ENCODE data around the gene BNIPL. TPM values are rescaled to one million over a fixed set of nuclear protein-coding genes. Genes with fewer than 3 reads are reported as not detected.

The BNIPL gene
- total and polyA plus RNA-seq, 2 of the 13 experiments (the other 11 are each of a cell fraction or from before 2014, with no cell fraction given): 0.40 to 1.1 TPM

- TF ChIP-seq SPEN (CRISPR knock-in tag; IDR thresholded peaks at IDR 0.05; ENCODE audit: low read depth) (no peak), ZNF275 (CRISPR knock-in tag; IDR thresholded peaks at IDR 0.05; ENCODE audit: borderline replicate concordance) (peak; percentile 38; the same call in 1 of the 2 replicates), ZNF484 (CRISPR knock-in tag; IDR thresholded peaks at IDR 0.05; ENCODE audit: borderline replicate concordance, low read depth) (no peak), TCF7 (IDR thresholded peaks at IDR 0.05; ENCODE audit: low read depth) (peak; percentile 72)
These were observed 23.5 kb upstream of the BNIPL start (continued) for GRCh38 chr1:151012684-151013471.

GRCh38 chr1:151013518-151013917 is 22.9 kb upstream of the BNIPL start:
- ChIA-PET POLR2A (interaction anchor here (0.6 to 4.0 kb wide), 16 partner anchors 10 to 434 kb away, joined by 3 to 21 read pairs (median 4); partner anchors contain the start of genes ANXA9, C1orf56, CDC42SE1 and CERS2), CTCF (ENCODE audit: low intra/inter-chr PET ratio, low total read pairs) (interaction anchor here (0.8 to 1.3 kb wide), 2 partner anchors 11 to 34 kb away, joined by 3 to 6 read pairs; no protein-coding TSS in a partner anchor)
- peaks cover 61% of the 10 kb centered on the region for H3K4me1 ChIP-seq (ENCODE audit: insufficient read depth, low read length)
- H4K20me1 ChIP-seq (ENCODE audit: insufficient read depth, low read length): no peaks in the 10 kb centered on the region
- no peaks in the 10 kb centered on the region for H3K9me3 ChIP-seq (ENCODE audit: low read length)
- H3K4me3 ChIP-seq (replicated peaks in 1 of 3; ENCODE audit: insufficient read depth in 1 of 3, low read depth in 2 of 3, low read length in 3 of 3): peak overlapping the region; percentile 18 to 44 (median 39); a peak in 4 of 6 replicates
- no peaks in the 10 kb centered on the region; a peak in 1 of 5 replicates for H3K36me3 ChIP-seq (replicated peaks in 1 of 2; ENCODE audit: control insufficient read depth in 1 of 2, insufficient read depth in 2 of 2, low read length in 2 of 2)
- peak overlapping the region; percentile 99 for H3K27ac ChIP-seq (ENCODE audit: extremely low read length, insufficient read depth, low read length)
- 0% methylated on average over 2 of the region's 2 CpGs for WGBS (ENCODE audit: low lambda C conversion rate)
- ATAC-seq (peak; percentile 58), DNase-seq (ENCODE audit: low spot score) (peak; percentile 68), FAIRE-seq (no peak)
- peaks cover 18% of the 10 kb centered on the region for H3K79me2 ChIP-seq (ENCODE audit: insufficient read depth, low read length)
- intact Hi-C loops (cut with micrococcal nuclease; ENCODE audit: unreplicated experiment): loop anchor here (2.0 to 5.0 kb wide), 2 partner anchors 45 to 134 kb away; partner anchors contain the start of genes CDC42SE1 and SEMA6C
- no peaks in the 10 kb centered on the region; a peak in 1 of 5 replicates for H3K27me3 ChIP-seq (ENCODE audit: control insufficient read depth in 1 of 2, insufficient read depth in 2 of 2, low read length in 2 of 2)
- peak overlapping the region; percentile 80 for H3K4me2 ChIP-seq (ENCODE audit: low read depth, low read length)
- in situ Hi-C loops (cut with HindIII; ENCODE audit: extremely low pct_ligation_motif_present, low pct_unique_long_range_greater_than_20kb): no loop called here
- H2AFZ ChIP-seq (ENCODE audit: low read length): no peak overlapping the region
- peak overlapping the region; percentile 78 for H3K9ac ChIP-seq (ENCODE audit: insufficient read depth, low read depth, low read length)
- BruUV-seq (replicated peaks): TSS peak; percentile 51
- TF ChIP-seq ZNF24 (IDR thresholded peaks at IDR 0.05): no peak
- TF ChIP-seq HMGXB4 (CRISPR knock-in tag; IDR thresholded peaks at IDR 0.05; ENCODE audit: borderline replicate concordance in 1 of 2, low read depth in 1 of 2): 0 out of 4 replicates have a peak, but pooled peaks of 1 of the 2 experiments have one; percentile 3
- TF ChIP-seq ZXDC (CRISPR knock-in tag; IDR thresholded peaks at IDR 0.05): no peak
- no peak for TF ChIP-seq POLR2G (IDR thresholded peaks at IDR 0.05; ENCODE audit: low read depth, low read length)
- TF ChIP-seq ZNF691 (CRISPR knock-in tag; IDR thresholded peaks at IDR 0.05; ENCODE audit: borderline replicate concordance, low read depth): no peak
- TF ChIP-seq SMC3 (IDR thresholded peaks at IDR 0.05; ENCODE audit: low read length): peak; percentile 15; the same call in 1 of the 2 replicates
- TF ChIP-seq MXD1 (CRISPR knock-in tag; IDR thresholded peaks at IDR 0.05): no peak
- no peak for TF ChIP-seq RELA (CRISPR knock-in tag; IDR thresholded peaks at IDR 0.05)
- TF ChIP-seq CEBPB (IDR thresholded peaks at IDR 0.05; ENCODE audit: borderline replicate concordance, low read depth, low read length): peak; percentile 72; the same call in 1 of the 2 replicates
